HG02642 (cell line): ENCODE results near the gene IFNL3.
"Not testable (repeated sequence)": the region's sequence is repeated elsewhere in the genome, so short reads cannot be mapped to it uniquely, and the experiment has no call there.

Experiments
- ATAC-seq: cut with Tn5 transposase; IDR thresholded peaks from one replicate; pipeline ENCODE4 v1.9.1; 2021; ENCODE audit warnings: mild to moderate bottlenecking; ENCODE audit not compliant: unreplicated experiment, poor library complexity

Gene IFNL3

GRCh38 chr19:39223703-39224279 is 21.0 kb downstream of the IFNL3 start:
- no peak for ATAC-seq

- not testable (repeated sequence) for ATAC-seq
Observed at GRCh38 chr19:39219108-39219507, 25.7 kb downstream of the IFNL3 start.

GRCh38 chr19:39218230-39219007 is 26.4 kb downstream of the IFNL3 start:
- ATAC-seq: no peak

- ATAC-seq: no peak
Observed at GRCh38 chr19:39217094-39217493, 27.7 kb downstream of the IFNL3 start.

- not testable (repeated sequence) for ATAC-seq
Observed at GRCh38 chr19:39215323-39215722, 29.5 kb downstream of the IFNL3 start.

- no peak for ATAC-seq
Observed at GRCh38 chr19:39212375-39212742, 32.4 kb downstream of the IFNL3 start.

GRCh38 chr19:39211731-39212374 is 33.0 kb downstream of the IFNL3 start:
- ATAC-seq: no peak

- no peak for ATAC-seq
Observed at GRCh38 chr19:39209196-39209595, 35.6 kb downstream of the IFNL3 start.

- ATAC-seq: no peak
Observed at GRCh38 chr19:39208175-39208795, 36.5 kb downstream of the IFNL3 start.

- no peak for ATAC-seq
Observed at GRCh38 chr19:39207293-39207836, 37.4 kb downstream of the IFNL3 start.

GRCh38 chr19:39206122-39206521 is 38.7 kb downstream of the IFNL3 start:
- ATAC-seq: no peak

GRCh38 chr19:39205449-39205764 is 39.4 kb downstream of the IFNL3 start:
- ATAC-seq: no peak

- no peak for ATAC-seq
Observed at GRCh38 chr19:39203372-39204341, 41.1 kb downstream of the IFNL3 start, which contains the start of gene SYCN. TSS of gene SYCN (minus strand) at chr19:39204263. CDS start at chr19:39204254, 9 bp downstream.

- ATAC-seq: no peak
Observed at GRCh38 chr19:39202998-39203355, 41.8 kb downstream of the IFNL3 start.

- ATAC-seq: no peak
Observed at GRCh38 chr19:39200803-39201115, 44.0 kb downstream of the IFNL3 start.

GRCh38 chr19:39200066-39200802 is 44.6 kb downstream of the IFNL3 start:
- no peak for ATAC-seq

- no peak for ATAC-seq
Observed at GRCh38 chr19:39199025-39199424, 45.8 kb downstream of the IFNL3 start.

- no peak for ATAC-seq
Observed at GRCh38 chr19:39197808-39198207, 47.0 kb downstream of the IFNL3 start.

- no peak for ATAC-seq
Observed at GRCh38 chr19:39196860-39197562, 47.8 kb downstream of the IFNL3 start, which contains the start of gene NCCRP1. TSS of gene NCCRP1 (plus strand) at chr19:39196964. CDS start at chr19:39196983, 19 bp downstream.
